SK-MEL-5 (cell line): ENCODE measurements around the gene KCTD1. TPM values are rescaled to one million over a fixed set of nuclear protein-coding genes. Genes with fewer than 3 reads are reported as not detected.

ENCODE experiments used
- small RNA-seq, 2 experiments: library from RNA; depleted of rRNA; stranded (forward); fragments of <200 nt; gene quantifications; one replicate each; pipeline ENCODE3, GENCODE V24; 2014
- total RNA-seq: library from RNA; depleted of rRNA; stranded (reverse); fragments of >200 nt; shearing (Covaris generic); gene quantifications from 2 replicates; pipeline ENCODE4 v1.2.3, GENCODE V29; 2014

The KCTD1 gene
- total RNA-seq, 1 experiment from 2014 or later: 11.9 TPM

Small RNAs within 50 kb of the gene (small RNA-seq; reads per million reads assigned to genes)
- gene MIR8057: 0 reads per million in 2 experiments
